Tibial nerve (tissue), 4 donors: ENCODE data around the gene LSM7. TPM values are rescaled to one million over a fixed set of nuclear protein-coding genes. Genes with fewer than 3 reads are reported as not detected.

Experiments
- DNase-seq, 2 donors: peaks; one replicate each; pipeline ENCODE4 v3.0.0-alpha.2; 2019; ENCODE audit warnings: low spot score in 2 of 2
- H3K27ac ChIP-seq, 4 donors: fragments of 200-600 bp; sonication (generic) in 3 of 4; one replicate each; pipeline ENCODE4 v1.5.1; 2017 to 2019; ENCODE audit warnings: mild to moderate bottlenecking in 1 of 4
- H3K27me3 ChIP-seq, 2 donors: fragments of 200-600 bp; sonication (generic) in 1 of 2; one replicate each; pipeline versions ENCODE4 v1.5.1 to v1.6.0; 2017 to 2019
- H3K36me3 ChIP-seq, 3 donors: fragments of 200-600 bp; sonication (generic); one replicate each; pipeline ENCODE4 v1.5.1; 2018 to 2019
- H3K4me1 ChIP-seq, 4 donors: fragments of 200-600 bp; sonication (generic) in 3 of 4; one replicate each; pipeline ENCODE4 v1.5.1; 2017 to 2019
- H3K4me3 ChIP-seq, 4 donors: fragments of 200-600 bp; sonication (generic) in 3 of 4; one replicate each; pipeline ENCODE4 v1.5.1; 2017 to 2019; ENCODE audit warnings: mild to moderate bottlenecking in 1 of 4, moderate library complexity in 1 of 4
- H3K9me3 ChIP-seq, 4 donors: fragments of 200-600 bp; sonication (generic) in 3 of 4; one replicate each; pipeline ENCODE4 v1.5.1; 2017 to 2019
- CTCF ChIP-seq, 5 experiments: fragments of 200-600 bp in 3 of 5; fragments of 450-650 bp in 2 of 5; sonication (generic) in 3 of 5; IDR thresholded peaks; one replicate each; pipeline ENCODE4 v1.5.1; 2016 to 2019; ENCODE audit warnings: antibody characterized with exemption in 5 of 5, mild to moderate bottlenecking in 3 of 5, moderate library complexity in 2 of 5
- EP300 ChIP-seq, 2 donors: sonication (generic); formaldehyde crosslinking; IDR thresholded peaks; one replicate each; pipeline ENCODE4 v1.6.1; 2017; ENCODE audit warnings: antibody characterized with exemption in 2 of 2, mild to moderate bottlenecking in 1 of 2
- POLR2A ChIP-seq, 2 donors: fragments of 450-650 bp; IDR thresholded peaks; one replicate each; pipeline ENCODE4 v1.6.1; 2017; ENCODE audit warnings: antibody characterized with exemption in 2 of 2, mild to moderate bottlenecking in 2 of 2, moderate library complexity in 2 of 2
- WGBS, 2 donors: methylation state at CpG; one replicate each; pipeline ENCODE4 v1.1.5; 2018; 5-methylcytosine and 5-hydroxymethylcytosine counted together
- total RNA-seq, 4 donors: library from RNA; depleted of rRNA; stranded (reverse); fragments of >200 nt; gene quantifications; one replicate each; pipeline ENCODE4 v1.1.0, GENCODE V29; 2016

The LSM7 gene
- total RNA-seq, 4 donors from 2014 or later = 54.1 to 167 (median 87.7) TPM

GRCh38 chr19:2318923-2319322, 9.5 kb downstream of the LSM7 start:
- peaks cover 0 to 3% (median 0%) of the 10 kb centered on the region in 4 donors for H3K4me1 ChIP-seq
- H3K4me3 ChIP-seq = no peak overlapping the region
- no peak for TF ChIP-seq EP300 (IDR thresholded peaks at IDR 0.05)
- no peak for TF ChIP-seq POLR2A (IDR thresholded peaks at IDR 0.05)
- no peak for TF ChIP-seq CTCF (IDR thresholded peaks at IDR 0.05)
- H3K9me3 ChIP-seq = peaks cover 0 to 20% (median 1%) of the 10 kb centered on the region in 4 donors
- WGBS, 2 donors = 83 to 91% methylated on average over 6 of the region's 6 CpGs
- H3K36me3 ChIP-seq = peaks cover 0 to 37% (median 8%) of the 10 kb centered on the region in 3 donors
- no peak for DNase-seq
- peaks cover 0 to 11% of the 10 kb centered on the region in 2 donors for H3K27me3 ChIP-seq
- H3K27ac ChIP-seq = no peak overlapping the region

DNA sequence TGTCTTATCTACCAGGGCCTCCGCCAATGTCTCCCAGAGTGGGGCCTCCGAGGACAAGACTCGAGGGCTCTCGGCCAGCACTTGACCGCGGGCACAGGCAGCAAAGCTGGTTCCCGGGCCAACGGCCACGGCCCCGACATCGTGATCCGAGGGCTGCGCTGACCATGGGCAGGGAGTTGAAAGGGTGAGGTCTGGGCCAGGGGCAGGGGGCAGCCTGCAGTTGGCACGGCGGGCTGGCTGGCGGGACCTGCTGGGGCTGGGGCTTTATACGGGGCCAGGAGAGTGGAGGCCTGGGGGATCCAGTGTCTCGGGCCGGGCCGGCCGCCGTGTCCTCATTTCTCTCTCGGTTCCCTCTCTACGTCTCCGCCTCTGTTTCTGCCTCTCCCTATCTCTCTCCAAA, 10.6 kb downstream of the LSM7 start:
- H3K4me1 ChIP-seq = peaks cover 0 to 3% (median 0%) of the 10 kb centered on the region in 4 donors
- peaks cover 0 to 23% of the 10 kb centered on the region in 2 donors for H3K27me3 ChIP-seq
- peaks cover 0 to 25% (median 0%) of the 10 kb centered on the region in 3 donors for H3K36me3 ChIP-seq
- whole genome bisulfite sequencing, 2 donors = 54 to 68% methylated on average over 25 of the region's 25 CpGs
- no peak for DNase-seq
- peaks cover 0 to 20% (median 1%) of the 10 kb centered on the region in 4 donors for H3K9me3 ChIP-seq
- H3K4me3 ChIP-seq = no peak overlapping the region
- no peak overlapping the region for H3K27ac ChIP-seq
- TF ChIP-seq POLR2A (IDR thresholded peaks at IDR 0.05) (no peak), EP300 (IDR thresholded peaks at IDR 0.05) (no peak), CTCF (IDR thresholded peaks at IDR 0.05) (no peak)

GRCh38 chr19:2317300-2317699, 11.1 kb downstream of the LSM7 start:
- WGBS, 2 donors = 93 to 94% methylated on average over 13 of the region's 13 CpGs
- H3K36me3 ChIP-seq = peaks cover 0 to 21% (median 0%) of the 10 kb centered on the region in 3 donors
- TF ChIP-seq EP300 (IDR thresholded peaks at IDR 0.05) = no peak

GRCh38 chr19:2315818-2316353, 12.5 kb downstream of the LSM7 start:
- Histone ChIP-seq H3K36me3 (peaks cover 0 to 7% (median 0%) of the 10 kb centered on the region in 3 donors), H3K9me3 (peaks cover 0 to 20% (median 1%) of the 10 kb centered on the region in 4 donors), H3K4me1 (peaks cover 0 to 3% (median 0%) of the 10 kb centered on the region in 4 donors), H3K27ac (no peak overlapping the region), H3K27me3 (peaks cover 0 to 42% of the 10 kb centered on the region in 2 donors), H3K4me3 (no peak overlapping the region)
- peak; percentile 33 to 53 for DNase-seq
- TF ChIP-seq CTCF (IDR thresholded peaks at IDR 0.05) = peak; percentile 12 to 72 (median 35)
- no peak for TF ChIP-seq EP300 (IDR thresholded peaks at IDR 0.05)
- 24 to 26% methylated on average over 22 of the region's 22 CpGs for WGBS, 2 donors

More at GRCh38 chr19:2317300-2317699, 11.1 kb downstream of the LSM7 start:
- H3K27ac ChIP-seq = no peak overlapping the region
- peaks cover 0 to 20% (median 1%) of the 10 kb centered on the region in 4 donors for H3K9me3 ChIP-seq
- H3K27me3 ChIP-seq = peaks cover 0 to 27% of the 10 kb centered on the region in 2 donors
- H3K4me1 ChIP-seq = peaks cover 0 to 3% (median 0%) of the 10 kb centered on the region in 4 donors
- DNase-seq = no peak
- no peak overlapping the region for H3K4me3 ChIP-seq

DNA sequence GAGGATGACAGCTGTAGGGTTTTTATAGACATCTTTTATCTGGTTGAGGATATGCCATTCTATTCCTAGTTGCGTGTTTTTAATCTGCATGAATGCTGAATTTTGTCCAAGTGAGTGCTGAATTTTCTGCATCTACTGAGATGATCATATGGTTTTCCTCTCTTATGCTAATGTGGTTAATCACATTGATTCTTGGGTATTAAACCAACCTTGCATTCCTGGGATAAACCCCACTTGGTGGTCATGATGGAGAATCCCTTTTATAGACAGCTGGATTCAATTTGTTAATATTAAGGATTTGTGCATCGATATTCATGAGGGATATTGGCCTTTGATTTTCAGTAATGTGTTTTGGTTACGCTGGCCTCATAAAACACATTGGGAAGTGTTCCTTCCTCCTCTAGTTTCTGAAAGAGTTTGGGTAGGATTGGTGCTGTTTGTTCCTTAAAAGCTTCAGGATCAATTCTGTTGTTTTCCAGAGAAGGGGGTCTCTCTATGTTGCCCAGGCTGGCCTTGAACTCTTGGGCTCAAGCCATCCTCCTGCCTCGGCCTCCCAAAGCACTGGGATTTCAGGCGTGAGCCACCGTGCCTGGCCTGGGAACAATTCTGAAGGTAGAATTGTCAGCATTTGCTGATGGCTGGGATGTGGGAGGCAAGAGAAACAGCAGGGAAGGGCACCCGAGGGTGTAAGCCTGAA, 13.1 kb downstream of the LSM7 start:
- Histone ChIP-seq H3K9me3 (peaks cover 0 to 20% (median 1%) of the 10 kb centered on the region in 4 donors), H3K4me1 (peaks cover 0 to 3% (median 0%) of the 10 kb centered on the region in 4 donors), H3K36me3 (peaks cover 0 to under 1% (median 0%) of the 10 kb centered on the region in 3 donors), H3K4me3 (no peak overlapping the region), H3K27ac (no peak overlapping the region), H3K27me3 (peaks cover 0 to 48% of the 10 kb centered on the region in 2 donors)
- WGBS, 2 donors = 81 to 85% methylated on average over 7 of the region's 7 CpGs
- DNase-seq = no peak
- TF ChIP-seq CTCF (IDR thresholded peaks at IDR 0.05) (no peak), POLR2A (IDR thresholded peaks at IDR 0.05) (no peak), EP300 (IDR thresholded peaks at IDR 0.05) (no peak)
